Lung (tissue), 12 donors: ENCODE measurements around the gene SLC19A1. TPM values are rescaled to one million over a fixed set of nuclear protein-coding genes. Genes with fewer than 3 reads are reported as not detected.

Experiments
- ATAC-seq: fragments of 200-7000 bp; cut with Tn5 transposase; one replicate; pipeline ENCODE4 v1.9.1; 2020; ENCODE audit warnings: moderate number of reproducible peaks; ENCODE audit not compliant: insufficient read depth, low FRiP score
- DNase-seq, 3 donors: peaks; one replicate each; pipeline ENCODE4 v3.0.0-alpha.2; 2013 to 2017
- H3K27ac ChIP-seq, 2 donors: one replicate each; pipeline ENCODE4 v1.5.1; 2013; ENCODE audit warnings: mild to moderate bottlenecking in 2 of 2, moderate library complexity in 2 of 2, control low read depth in 1 of 2, inconsistent platforms in 1 of 2, low read depth in 1 of 2, low read length in 1 of 2
- H3K27me3 ChIP-seq, 3 donors: one replicate each; pipeline ENCODE4 v1.5.1; 2013; ENCODE audit warnings: low read length in 2 of 3; ENCODE audit not compliant: control insufficient read depth in 3 of 3, insufficient read depth in 3 of 3
- H3K36me3 ChIP-seq, 4 donors: one replicate each; pipeline ENCODE4 v1.5.1; 2013; ENCODE audit warnings: low read length in 4 of 4, mild to moderate bottlenecking in 1 of 4, moderate library complexity in 1 of 4; ENCODE audit not compliant: control insufficient read depth in 4 of 4, insufficient read depth in 4 of 4
- H3K4me1 ChIP-seq, 5 donors: one replicate each; pipeline ENCODE4 v1.5.1; 2013; ENCODE audit warnings: low read length in 5 of 5, mild to moderate bottlenecking in 2 of 5, moderate library complexity in 1 of 5; ENCODE audit not compliant: control insufficient read depth in 5 of 5, insufficient read depth in 5 of 5
- H3K4me3 ChIP-seq: one replicate; pipeline ENCODE4 v1.5.1; 2013; ENCODE audit warnings: mild to moderate bottlenecking, control low read depth, moderate library complexity
- H3K9ac ChIP-seq, 2 donors: one replicate each; pipeline ENCODE4 v1.5.1; 2013; ENCODE audit warnings: low read length in 2 of 2, control low read depth in 1 of 2; ENCODE audit not compliant: insufficient read depth in 1 of 2
- H3K9me3 ChIP-seq, 4 donors: one replicate each; pipeline ENCODE4 v1.5.1; 2013; ENCODE audit warnings: low read length in 3 of 4, mild to moderate bottlenecking in 1 of 4, moderate library complexity in 1 of 4; ENCODE audit not compliant: control insufficient read depth in 4 of 4, insufficient read depth in 3 of 4
- CTCF ChIP-seq: IDR thresholded peaks from 2 replicates; pipeline ENCODE4 v1.5.1; 2012; ENCODE audit warnings: mild to moderate bottlenecking; ENCODE audit errors: control extremely low read depth, extremely low read depth
- WGBS, 2 donors: extraction: QIAGEN DNeasy Blood & Tissue Kit; methylation state at CpG; one replicate each; pipeline ENCODE4 v1.1.7; 2013; 5-methylcytosine and 5-hydroxymethylcytosine counted together
- polyA plus RNA-seq, 2 donors: library from polyadenylated mRNA; stranded (reverse); fragments of 200-250 nt; gene quantifications; one replicate each; pipeline ENCODE4 v1.2.1, GENCODE V29; 2013
- total RNA-seq, 2 donors: library from RNA; depleted of rRNA in 1 of 2; stranded (reverse); fragments of >200 nt in 1 of 2; gene quantifications; one replicate each; pipeline ENCODE4 v1.2.1, GENCODE V29; 2014 to 2021
- donor health status: control.
- donor health status: control.
- donor health status: Bipolar disorder and iron deficiency.
- donor health status: healthy.
- donor health status: DM: yes; HTN: yes; CAD: no.

SLC19A1 gene
- total and polyA plus RNA-seq, 4 donors = 23.8 to 42.0 (median 26.2) TPM

- Histone ChIP-seq H3K9ac (no peak overlapping the region), H3K27ac (no peak overlapping the region)
Observed at GRCh38 chr21:45544449-45545235, 2.4 kb upstream of the SLC19A1 start.

DNA sequence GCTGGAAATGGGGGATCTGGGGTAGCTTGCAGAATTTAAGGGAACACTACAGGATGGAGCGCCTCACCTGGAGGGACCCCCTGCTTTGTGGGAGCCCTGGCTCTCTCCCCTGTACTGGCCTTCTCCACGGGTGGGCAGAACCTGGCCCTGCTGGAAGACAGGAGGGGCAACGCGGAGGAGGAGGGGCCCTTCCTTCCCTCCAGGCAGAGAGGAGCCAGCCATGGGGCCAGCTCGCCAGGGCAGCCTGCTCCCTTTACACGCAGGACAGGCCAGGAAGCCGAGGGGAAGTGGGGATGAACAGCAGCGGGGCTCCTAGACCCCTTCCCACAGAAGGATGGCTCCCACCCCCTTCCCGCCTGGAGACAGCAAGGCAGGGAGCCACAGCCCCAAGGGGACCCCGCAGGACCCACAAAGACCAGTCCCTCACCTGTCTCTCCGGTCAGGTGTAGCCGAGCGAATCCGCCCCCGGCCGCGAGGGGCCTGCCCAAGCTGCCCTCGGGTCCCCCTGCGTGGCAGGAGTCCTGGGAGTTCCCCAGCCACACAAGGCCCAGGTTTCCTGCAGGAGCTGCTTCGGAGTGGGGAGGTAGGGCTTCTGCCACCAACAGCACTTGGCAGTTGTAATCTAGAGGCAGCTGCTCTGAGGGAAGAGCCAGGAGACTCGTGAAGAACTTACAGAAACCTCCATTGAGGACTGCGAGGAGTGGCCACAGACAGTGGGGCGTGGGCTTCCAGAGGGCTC is 1.6 kb upstream of the SLC19A1 start:
- Histone ChIP-seq H3K4me3 (no peak overlapping the region), H3K36me3 (no peaks in the 10 kb centered on the region), H3K27ac (no peak overlapping the region), H3K9me3 (no peaks in the 10 kb centered on the region), H3K9ac (no peak overlapping the region), H3K27me3 (no peaks in the 10 kb centered on the region), H3K4me1 (peaks cover 0 to 21% (median 8%) of the 10 kb centered on the region in 5 donors)
- TF ChIP-seq CTCF = no peak
- peak in 1 of 3 donors; percentile 11 for DNase-seq
- ATAC-seq = no peak
- 66 to 73% methylated on average over 23 of the region's 23 CpGs for WGBS, 2 donors

More at GRCh38 chr21:45544449-45545235, 2.4 kb upstream of the SLC19A1 start:
- no peaks in the 10 kb centered on the region for H3K36me3 ChIP-seq
- no peak for TF ChIP-seq CTCF
- no peak overlapping the region for H3K4me3 ChIP-seq
- H3K4me1 ChIP-seq = peaks cover 0 to 21% (median 8%) of the 10 kb centered on the region in 5 donors
- no peaks in the 10 kb centered on the region for H3K27me3 ChIP-seq
- H3K9me3 ChIP-seq = no peaks in the 10 kb centered on the region
- ATAC-seq = no peak
- 92 to 94% methylated on average over 18 of the region's 18 CpGs for WGBS, 2 donors
- DNase-seq = no peak

GRCh38 chr21:45543371-45543709 is 1.1 kb upstream of the SLC19A1 start:
- DNase-seq (peak in 1 of 3 donors; percentile 17), ATAC-seq (no peak)
- no peak overlapping the region for H3K9ac ChIP-seq

More at GRCh38 chr21:45543371-45543709, 1.1 kb upstream of the SLC19A1 start:
- no peaks in the 10 kb centered on the region for H3K27me3 ChIP-seq
- no peak for TF ChIP-seq CTCF
- H3K27ac ChIP-seq = no peak overlapping the region
- no peaks in the 10 kb centered on the region for H3K36me3 ChIP-seq
- WGBS, 2 donors = 33 to 67% methylated on average over 11 of the region's 11 CpGs
- no peak overlapping the region for H3K4me3 ChIP-seq
- peaks cover 0 to 21% (median 9%) of the 10 kb centered on the region in 5 donors for H3K4me1 ChIP-seq
- no peaks in the 10 kb centered on the region for H3K9me3 ChIP-seq
